Stimulated activated CD4-positive, alpha-beta T cell treated with anti-CD3 and anti-CD28 coated beads, Interleukin-2, amount 100 ng/mL, for 24 hours (primary cell): ENCODE measurements around the gene ZNF521.

Source experiments
- DNase-seq, 2 donors: peaks; one replicate each; pipeline ENCODE4 v3.0.0-alpha.2; 2020

Gene ZNF521

DNA sequence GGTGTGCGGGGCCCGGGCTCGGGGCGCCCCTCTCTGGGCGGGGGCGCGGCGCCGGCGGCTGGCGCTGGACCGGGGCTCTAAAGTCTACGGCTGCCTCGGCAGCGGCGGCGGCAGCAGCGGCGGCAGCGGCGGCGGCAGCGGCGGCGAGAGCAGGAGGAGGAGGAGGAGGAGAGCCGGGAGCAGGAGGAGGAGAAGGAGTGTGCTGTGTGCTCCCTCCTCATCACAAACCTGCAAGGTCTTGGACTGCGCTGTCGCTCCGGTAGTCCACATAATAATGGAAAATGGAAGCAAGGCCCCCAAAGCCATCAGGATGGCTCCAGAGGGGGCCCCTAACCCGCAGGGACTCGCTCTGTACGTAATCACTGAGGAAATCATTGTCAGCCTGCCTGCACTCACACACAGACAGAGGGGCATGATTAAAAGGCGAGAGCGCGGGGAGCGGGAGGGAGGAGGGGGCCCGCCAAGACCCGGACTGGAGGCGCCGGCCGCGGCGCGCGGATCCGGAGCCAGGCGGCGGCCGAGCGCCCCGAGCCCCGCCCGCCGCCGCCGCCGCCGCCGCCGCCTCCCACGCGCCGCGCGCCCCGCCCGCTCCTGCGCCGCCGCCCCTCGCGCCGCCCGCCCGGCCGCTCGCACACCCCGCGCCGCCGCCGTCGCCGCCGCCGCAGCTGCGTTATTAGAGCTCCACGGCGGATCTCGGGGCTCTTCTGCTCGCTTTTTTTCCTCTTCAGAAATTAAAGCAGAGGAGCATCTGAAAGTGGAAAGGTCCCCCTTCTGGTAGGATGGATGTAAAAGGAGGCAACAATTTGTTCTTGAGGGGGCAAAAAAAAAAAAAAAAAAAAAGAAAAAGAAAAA lies at the start of gene ZNF521:
Gene ZNF521 (minus strand): TSS at position 390 of the 852 bp plus-strand sequence. CDS start 1,220 bp downstream, outside the sequence.
- DNase-seq, result peak; percentile 37 to 51

DNA sequence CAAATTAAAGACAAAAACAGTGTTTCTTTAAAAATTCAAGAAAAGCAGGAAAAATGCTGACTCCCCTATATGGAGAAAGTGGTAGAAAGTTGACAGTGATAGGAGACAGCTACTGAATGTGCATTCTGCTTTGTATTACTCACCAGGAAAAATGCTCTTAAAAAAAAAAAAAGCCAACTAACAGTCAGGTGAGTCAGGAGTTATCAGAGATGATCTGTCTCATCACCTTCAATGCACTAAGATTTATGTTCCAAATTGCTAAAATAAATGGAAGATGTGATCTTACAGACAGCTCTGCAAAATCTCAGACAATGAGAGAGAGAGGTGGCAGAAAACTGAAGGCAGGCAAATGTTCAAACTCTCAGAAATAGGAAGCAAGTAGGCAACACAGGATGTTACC lies 47.6 kb upstream of the ZNF521 start:
- DNase-seq, result no peak

DNA sequence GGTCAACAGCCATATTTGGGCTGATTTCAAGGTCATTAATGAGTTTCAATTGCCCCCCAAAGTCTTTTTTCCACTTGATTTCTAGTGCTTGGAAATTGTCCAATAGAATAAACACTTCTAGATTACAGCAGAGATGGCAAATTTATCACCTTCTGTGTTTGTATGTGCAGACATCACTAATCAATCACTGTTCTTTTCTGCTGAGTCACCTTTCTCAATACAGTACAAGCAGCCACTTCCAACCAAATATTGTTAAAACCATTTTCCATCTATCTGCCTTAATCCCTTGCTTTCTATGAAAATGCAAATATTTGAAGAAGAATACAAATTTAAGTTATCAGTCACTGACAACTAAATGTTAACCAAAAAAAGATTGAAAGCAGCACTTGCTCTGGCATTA lies 40.2 kb upstream of the ZNF521 start:
- DNase-seq, result no peak

DNA sequence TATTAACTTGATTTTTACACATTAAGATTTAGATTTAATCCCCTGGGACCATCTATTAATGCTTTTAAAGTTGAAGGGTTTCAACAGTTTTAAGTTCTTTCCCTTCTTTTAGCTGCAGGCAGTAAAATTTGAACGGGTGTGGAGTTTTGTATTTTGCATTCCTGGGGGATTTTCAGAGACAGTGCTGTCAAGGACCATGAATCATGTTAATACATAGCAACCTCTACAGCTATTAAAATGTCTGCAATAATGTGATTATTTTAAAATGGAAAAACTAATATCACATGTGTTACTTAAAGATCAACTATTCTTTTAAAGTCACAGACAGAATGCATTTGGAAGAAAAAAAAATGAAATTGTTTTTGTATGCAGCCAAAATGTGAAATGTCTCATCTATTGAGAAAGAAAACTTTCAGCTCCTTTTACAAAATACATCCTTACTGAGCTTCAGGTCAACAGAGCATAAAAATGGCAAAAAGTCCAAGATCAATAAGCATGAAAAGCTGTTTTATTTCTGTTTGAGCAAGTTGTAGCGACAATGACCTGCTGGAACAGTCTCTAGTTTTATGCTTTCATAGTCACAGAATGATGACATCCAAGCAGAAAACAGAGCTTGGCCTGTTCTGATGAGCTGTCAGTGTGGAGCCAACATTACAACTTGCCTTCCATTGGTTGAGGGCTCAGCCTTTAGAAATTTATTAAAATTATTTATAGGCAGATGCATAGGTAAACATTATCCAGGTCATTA lies 21.6 kb upstream of the ZNF521 start:
- no peak for DNase-seq

DNA sequence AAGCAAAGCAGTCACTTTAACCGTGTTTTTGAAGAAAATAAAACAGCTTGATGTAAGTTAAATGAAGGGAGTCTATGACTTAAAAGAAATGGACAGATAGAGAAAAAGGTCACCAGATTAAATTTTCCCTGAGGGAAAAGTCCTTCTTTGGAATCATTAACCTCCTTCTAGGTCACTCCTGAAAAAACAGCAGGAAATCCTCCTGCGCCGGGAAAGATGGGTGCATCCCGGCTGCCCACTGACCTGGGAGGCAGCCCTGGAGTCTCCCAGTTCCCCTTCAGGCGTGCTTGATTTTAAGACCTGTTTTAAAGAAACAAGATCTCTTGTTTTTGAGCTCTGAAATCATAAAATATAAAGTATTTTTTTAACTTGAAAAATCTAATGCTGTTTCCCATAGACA lies 18.4 kb upstream of the ZNF521 start:
- DNase-seq, result no peak

DNA sequence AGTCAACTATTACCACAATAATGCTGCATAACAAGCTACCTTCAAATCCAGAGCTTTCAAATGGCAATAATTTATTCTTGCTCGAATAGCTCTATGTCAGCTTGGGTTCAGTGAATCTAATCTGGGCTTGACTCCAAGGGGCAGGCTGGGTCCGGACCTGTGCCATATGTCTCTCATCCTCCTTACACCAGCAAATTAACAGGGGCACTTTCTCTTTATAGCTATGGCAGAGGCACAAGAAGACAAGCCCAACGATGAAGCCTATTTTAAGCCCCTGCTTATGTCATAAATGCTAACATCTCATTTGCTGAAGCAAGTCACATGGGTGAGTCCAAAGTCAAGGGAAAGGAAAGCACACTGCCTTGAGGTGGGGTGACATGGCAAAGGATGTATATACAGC lies 13.3 kb upstream of the ZNF521 start:
- no peak for DNase-seq

DNA sequence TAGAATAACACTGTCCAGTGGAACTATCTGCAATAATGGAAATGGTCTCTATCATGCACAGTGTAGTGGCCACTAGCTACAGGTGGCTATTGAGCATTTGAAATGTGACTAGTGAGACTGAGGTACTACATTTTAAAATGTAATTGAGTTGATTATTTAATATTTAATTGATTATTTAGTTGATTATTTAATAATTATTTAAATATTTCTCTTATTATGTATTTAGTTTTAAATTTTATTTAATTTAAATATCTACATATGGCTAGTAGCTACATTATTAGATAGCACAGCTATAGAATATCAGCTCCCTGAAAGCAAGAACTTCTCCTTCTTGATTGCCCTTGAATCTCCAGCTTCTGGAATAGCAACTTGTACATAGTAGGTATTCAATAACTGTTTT lies 12.8 kb upstream of the ZNF521 start:
- DNase-seq, result no peak

DNA sequence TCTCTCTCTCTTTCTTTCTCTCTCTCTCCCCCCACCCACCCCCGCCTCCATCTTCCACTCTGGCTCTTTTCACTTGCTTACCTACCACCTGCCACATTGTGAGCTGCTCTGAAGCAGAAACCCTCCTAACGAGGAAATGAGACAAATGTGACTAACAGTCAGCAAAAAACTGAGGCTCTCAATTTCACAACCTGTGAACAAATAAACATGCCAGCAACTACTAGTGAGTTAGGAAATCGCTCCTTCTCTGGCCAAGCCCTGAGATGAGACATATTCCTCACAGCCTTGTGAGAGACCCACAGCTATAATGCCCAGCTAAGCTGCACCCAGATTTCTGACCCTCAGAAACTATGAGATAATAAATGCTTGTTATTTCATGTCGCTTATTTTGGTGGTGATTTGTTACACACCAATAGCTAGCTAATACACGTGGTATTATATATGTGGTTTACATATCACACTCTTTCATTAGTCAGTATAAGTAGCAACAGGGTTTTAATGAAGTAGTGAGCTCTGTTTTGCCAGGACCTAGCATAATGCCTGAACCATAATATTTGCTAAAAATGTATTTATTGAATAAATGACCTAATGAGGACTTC lies 8.4 kb upstream of the ZNF521 start:
- DNase-seq, result no peak

DNA sequence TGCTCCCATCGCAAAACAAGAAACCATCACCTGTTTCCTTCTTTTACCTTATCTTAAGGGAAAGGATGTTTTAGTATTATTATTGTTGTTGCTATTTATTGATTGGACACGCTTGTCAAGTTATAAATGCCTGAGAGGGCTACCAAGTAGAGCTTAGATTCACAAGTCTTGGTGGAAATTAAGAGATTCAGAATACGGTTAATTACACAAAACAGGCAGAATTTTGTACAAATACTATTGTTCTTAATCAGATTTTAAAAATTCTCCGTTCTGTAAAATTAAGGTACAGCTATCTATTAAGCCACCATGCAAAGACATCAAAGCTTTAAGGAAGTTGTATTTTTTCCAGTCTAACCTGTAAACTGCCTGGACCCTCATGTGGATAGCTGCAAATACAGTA lies 1.1 kb upstream of the ZNF521 start:
- DNase-seq, result no peak

DNA sequence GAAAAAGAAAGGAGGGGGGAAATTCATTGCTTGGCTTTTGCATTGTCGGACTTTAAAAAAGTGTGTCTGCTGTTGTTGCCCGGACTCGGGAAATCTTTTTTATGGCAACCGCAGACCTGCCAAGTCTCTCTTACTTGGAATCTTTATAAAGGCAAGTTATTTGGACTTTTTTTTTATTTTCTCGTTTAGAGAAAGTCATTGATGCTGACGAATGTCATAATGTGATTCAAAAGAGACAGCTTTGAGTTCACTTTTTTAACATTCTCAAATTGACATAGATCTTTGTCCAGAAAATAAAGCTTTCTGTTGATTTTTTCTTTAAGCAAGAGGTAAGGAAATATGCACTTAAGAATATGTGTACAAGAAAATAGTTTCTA lies 651 bp upstream of the ZNF521 start:
- no peak for DNase-seq

DNA sequence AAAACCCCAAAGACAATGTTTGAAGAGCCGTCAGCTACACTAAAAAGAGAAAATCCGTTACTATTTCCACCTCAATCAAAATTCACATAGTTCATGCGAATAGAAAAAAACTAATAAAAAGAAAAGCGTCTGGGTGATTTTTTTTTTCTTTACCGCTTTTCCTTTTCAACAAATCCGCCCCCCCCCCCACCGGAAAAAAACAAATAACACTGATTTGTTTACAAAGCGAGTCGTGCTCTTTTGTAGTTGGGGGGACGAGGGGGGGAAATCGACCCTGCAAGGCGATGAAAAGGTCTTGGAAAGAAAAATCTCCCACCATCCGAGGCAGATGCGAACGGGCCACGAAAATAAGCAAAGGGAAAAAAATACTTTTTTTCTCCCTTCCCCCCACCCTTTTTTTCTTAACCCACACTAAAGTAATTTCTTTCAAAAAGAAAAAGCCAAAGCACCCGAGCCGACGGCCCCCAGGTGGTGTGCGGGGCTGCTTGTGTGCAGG lies 638 bp downstream of the ZNF521 start:
- DNase-seq, result no peak

DNA sequence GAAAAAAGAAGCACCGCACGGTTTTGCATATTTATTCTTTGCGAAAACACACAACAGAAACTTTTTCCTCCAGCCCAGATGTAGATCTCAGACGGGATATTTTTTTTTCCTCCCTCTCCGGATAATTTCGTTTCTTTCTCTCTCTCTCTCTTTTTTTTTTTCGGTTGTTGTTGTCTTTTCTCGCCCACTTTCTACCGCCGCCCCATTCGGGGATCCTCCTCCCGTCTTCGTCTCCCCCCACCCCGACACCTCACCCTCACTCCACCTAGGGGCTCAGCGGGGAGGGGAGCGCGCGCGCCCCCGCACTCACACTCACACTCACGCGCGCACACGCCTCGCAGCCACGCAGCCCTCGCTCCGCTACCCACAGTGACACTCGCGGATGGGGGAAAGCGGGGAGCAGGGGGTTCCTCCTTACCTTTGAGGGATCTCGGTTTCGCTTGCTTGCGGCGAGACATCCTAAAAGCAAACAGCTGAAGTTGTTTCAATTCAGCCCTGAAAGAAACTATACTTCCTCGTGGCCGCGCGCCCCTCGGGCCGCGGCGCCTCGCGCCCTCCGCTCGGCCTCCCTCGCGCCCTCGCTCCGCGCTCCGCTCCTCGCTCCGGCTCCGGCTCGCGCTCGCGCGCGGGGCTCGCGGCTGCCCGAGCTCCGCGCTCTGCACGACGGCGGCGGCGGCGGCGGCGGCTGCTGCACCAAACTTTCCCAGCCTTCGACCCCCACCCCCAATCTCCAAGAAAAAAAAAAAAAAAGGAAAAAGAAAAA lies 1.3 kb downstream of the ZNF521 start:
- DNase-seq, result peak in 1 of 2 donors; percentile 14

DNA sequence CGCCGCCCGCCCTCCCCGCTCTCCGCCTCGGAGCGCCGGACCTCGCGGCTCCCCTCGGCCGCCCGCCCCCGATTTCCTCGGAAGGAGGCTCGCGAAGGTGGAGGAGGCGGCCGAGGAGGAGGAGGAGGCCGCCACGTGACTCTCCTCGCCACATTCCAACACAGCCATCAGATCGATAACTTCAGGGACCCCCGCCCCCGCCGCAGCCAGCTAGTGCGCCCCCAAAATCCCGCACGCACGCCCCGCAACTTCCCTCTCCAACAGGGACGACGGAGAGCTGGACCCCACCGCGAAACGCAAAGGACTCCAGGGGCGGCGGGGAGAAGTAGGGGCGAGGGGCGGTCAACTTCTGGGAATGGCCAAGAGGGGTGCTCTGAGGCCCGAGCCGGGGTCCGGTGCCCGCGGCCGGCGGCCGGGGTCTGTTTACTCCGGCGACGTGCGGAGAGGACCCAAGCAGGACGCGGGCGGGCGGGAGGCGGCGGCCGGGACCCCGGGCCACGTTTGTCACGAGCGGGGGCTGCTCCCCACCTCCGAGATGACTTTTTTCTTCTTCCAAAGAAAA lies 2.0 kb downstream of the ZNF521 start:
- DNase-seq, result peak in 1 of 2 donors; percentile 0

DNA sequence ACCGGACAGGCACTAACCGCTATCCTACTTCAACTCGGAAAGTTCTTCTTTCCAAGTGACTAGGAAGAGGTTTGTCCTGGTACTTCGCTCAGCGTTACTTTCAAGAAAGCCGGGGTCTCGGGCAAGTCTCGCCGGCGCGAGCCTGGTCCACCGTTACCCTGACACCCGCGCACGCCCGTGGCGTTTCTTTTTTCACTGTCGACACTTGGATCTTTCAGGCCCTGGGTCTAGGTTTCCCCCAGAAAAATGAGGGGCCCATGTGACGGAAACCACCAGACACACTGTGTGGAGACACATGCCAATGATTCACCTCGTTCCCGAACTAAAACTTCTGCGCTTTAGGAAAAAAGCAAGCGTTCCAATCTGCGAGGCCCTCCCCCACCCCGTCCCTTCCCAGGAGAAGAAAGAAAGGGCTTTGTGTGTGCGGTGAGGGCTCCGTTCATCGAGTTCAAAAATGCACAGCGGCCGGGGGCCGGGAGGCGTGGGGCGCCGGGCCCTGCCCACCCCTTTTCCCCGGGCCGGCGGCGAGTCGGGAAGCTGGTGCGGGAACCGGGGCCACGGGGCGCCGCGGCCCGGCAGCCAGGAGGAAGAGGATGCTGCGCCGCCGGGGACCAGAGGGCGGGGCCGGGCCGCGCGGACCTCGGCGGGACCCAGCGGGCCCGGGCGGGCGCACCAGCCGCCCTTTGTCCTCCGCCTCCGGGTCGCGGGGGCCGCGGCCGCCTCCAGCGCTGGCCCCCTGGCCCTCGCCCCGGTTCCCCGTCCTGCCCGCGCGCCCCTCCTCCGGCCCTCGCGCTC lies 2.6 kb downstream of the ZNF521 start:
- peak in 1 of 2 donors; percentile 2 for DNase-seq

DNA sequence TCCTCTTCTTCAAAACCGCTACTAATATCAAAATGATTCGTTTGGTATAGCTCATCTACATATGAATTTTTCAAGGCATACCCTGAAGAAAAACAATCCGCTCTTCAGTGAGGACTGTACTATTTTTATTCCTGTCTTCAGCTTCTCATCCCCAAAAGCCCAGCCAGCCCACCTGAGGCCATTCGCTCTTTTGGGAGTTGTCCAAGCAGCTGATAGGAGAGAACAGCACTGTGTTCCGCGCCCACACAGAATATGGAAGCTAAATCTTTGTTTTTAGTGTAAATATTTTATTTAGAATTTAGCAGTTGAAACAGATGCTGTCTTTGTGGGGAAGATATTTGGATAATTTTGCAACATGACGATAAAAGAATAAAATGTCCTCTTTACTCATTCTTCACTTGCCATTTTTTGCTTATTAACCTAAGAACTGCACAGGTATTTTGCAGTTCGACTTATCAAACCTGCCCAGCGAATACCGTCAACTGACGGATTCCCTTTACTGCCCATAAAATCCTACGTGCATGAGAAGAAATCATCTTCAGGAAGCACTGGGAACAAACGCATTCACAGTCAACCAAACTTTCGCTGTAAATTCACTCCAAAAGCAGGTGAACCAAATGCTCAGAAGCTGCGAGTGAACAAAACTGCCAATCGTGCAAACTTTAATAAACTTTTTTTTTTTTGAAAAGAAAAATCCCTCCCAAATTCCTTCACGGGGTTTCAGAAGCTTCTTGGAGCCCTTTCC lies 3.4 kb downstream of the ZNF521 start:
- DNase-seq, result no peak

DNA sequence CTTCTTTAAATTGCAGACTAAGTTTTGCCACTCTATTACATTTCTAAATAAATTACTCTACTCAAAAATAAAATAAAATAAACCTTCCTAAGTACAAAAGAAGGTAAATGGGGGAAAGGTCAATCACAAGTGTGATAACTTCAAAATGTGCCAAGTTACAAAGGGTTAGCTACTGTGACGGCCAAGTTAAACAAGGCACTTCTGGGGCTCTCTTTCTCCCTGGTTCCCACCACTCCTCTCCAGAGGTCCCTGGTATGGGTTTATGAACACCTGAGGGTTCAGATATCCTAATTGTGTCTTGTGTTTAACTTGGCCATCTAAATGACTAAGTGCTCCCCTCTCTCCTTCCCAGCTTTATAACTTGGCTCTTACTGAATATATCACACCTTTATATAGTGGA lies 5.4 kb downstream of the ZNF521 start:
- no peak for DNase-seq

DNA sequence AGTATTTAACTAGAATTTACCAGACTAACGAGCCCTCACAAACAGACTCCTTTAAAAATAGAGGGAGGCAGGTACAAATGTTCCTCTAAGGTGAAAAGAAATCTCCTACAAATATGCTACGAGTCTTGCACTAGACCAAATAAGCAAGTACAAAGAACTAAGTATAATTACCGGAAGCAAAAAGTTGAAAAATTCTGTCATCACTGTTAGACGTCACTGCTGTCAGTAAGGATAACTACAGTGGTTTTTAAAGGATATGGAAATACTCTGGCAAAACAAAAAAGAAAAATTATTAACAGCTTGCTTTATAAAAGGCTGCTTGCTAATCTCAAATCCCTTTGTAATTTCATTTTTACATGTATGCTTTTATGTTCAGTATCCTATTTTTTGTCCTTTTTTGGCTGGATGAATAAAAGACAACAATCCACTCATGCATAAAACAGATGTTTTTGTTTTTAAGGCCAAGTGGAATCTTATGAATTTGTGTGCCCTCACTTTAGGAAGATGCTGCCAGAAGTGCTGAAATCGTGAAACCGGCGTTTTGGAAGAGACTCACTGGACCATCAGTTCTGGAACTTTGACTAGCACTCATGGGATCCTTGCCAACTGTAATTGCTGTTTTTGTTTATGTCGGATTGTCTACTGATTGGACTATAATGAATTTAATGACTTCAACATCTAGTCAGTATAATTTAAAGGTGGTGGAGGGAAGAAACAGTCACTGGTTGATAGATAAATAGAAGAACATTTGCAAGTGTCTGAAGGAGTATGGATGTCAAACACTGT lies 6.7 kb downstream of the ZNF521 start:
- no peak for DNase-seq

DNA sequence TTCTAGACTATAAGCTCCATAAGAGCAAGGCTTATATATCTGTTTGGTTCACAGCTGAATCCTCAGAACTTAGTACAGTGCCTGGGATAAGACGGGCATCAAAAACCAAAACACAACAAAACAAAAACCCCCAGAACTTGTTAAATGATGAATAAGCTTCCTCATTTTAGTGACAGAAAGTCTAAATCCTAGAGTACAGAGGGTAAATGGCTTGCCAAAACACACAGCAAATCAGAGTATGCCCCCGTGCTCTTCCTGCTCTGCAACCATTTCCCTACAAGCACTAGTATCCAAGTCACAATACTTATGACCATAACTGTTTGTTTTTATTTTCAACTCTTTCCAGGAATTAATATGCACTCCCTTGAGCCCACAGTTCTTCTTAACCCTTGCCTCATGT lies 10.1 kb downstream of the ZNF521 start:
- DNase-seq, result no peak

DNA sequence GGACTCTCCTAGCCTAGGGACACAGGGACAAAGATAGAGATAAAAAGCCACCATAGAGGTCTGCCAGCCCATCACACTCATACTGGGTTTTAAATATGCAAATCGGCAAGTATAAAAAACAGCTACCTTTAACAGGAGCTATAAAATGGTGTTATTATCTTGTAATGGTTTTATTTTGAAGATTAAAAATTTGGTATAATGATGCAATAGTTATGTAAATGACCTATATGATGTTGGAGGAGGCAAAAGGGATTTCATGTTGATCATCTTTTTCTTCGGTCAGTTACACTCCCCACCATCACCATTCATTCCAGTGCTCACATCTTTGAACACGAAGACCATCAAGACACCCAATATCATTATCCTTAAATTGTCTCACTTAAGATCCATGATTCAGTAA lies 11.2 kb downstream of the ZNF521 start:
- DNase-seq, result no peak

DNA sequence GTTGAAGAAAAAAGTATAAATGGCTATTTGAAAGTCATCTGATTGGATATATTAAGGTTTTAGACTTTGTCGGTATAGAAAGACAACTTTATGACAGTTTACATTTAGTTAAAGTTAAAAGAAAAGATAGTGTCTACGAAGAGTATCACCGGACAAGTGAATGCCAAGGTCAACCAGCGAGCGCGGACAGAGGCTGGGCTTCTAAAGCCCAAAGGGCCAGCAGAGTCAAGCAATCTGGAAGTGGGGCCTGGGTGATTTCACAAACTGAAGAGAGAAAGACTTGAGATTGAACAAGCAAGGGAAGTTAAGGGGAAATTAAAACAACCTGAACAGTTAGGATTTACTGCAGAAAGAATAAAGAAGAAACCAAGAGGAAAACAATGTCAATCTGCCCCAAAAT lies 16.3 kb downstream of the ZNF521 start:
- DNase-seq, result no peak
